HL-60/S4 treated with retinoic acid at 250 ng/mL for 4 days and 3 days (cell line): ENCODE measurements around the gene PRRC2C.

Source experiments
- in situ Hi-C: fragments of 300-500 bp; cut with MboI; formaldehyde crosslinking; loops from 2 replicates; pipeline ENCODE4 v1.7.0; 2022; ENCODE audit warnings: low sequenced_read_pairs

The PRRC2C gene

GRCh38 chr1:171627020-171627419 is 141.7 kb downstream of the PRRC2C start:
- in situ Hi-C loops, result loop anchor here (25.0 kb wide), 1 partner anchor 360 kb away; no protein-coding TSS in a partner anchor

- in situ Hi-C loops, result loop anchor here (25.0 kb wide), 1 partner anchor 359 kb away; no protein-coding TSS in a partner anchor
Measured at GRCh38 chr1:171628225-171628624, 142.9 kb downstream of the PRRC2C start.

GRCh38 chr1:171635661-171636060 is 150.3 kb downstream of the PRRC2C start:
- in situ Hi-C loops, result loop anchor here (25.0 kb wide), 1 partner anchor 352 kb away; no protein-coding TSS in a partner anchor

GRCh38 chr1:171636141-171636540 is 150.8 kb downstream of the PRRC2C start:
- in situ Hi-C loops, result loop anchor here (25.0 kb wide), 1 partner anchor 351 kb away; no protein-coding TSS in a partner anchor

DNA sequence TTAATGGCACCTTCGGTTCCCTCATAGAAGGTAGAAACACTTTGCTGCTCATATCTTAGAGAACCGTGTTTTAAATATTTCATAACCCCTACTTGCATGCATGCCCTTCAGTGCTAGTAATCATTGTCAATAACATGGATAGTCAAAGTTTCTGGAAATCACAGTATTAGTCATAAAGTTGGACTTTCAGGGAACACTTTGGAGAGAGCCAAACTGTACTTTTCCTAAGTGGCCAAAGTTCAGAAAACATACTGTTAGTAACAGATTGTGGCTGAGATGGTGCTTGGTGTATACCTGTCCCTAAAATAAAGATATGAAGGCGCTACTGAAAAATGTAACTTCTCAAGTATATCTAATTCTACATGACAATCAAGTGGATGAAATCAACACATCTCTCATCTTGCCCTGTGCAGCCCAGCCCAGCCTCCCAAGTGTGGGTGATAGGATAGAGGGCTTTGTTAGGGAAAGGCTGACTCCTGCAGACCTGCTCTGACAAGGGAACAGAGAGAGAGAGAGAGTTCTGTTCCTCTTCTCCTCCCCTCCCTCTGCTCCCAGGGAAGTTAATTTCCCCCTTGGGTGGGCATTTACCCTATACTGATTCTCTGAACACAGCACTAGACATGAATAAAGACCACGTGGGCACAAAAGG is 152.7 kb downstream of the PRRC2C start:
- in situ Hi-C loops, result loop anchor here (25.0 kb wide), 1 partner anchor 349 kb away; no protein-coding TSS in a partner anchor

DNA sequence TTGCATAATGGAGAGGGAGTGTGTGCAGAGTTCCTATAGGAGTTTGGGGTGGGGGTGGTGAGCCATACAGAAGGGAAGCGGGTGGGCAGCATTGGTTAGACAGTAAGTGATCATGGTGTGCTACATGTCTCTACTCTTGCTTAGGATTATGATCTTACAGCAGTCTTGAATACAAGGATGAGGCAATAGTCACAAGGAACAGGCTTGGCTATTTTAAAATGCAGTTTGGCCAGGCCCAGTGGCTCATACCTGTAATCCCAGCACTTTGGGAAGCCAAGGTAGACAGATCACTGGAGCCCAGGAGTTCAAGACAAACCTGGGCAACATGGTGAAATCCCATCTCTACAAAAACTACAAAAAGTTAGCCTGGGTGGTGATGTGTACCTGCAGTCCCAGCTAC is 154.9 kb downstream of the PRRC2C start:
- in situ Hi-C loops, result loop anchor here (25.0 kb wide), 1 partner anchor 347 kb away; no protein-coding TSS in a partner anchor

- in situ Hi-C loops, result loop anchor here (25.0 kb wide), 1 partner anchor 346 kb away; no protein-coding TSS in a partner anchor
Measured at GRCh38 chr1:171641076-171641864, 155.9 kb downstream of the PRRC2C start.

GRCh38 chr1:171642197-171642596 is 156.9 kb downstream of the PRRC2C start:
- in situ Hi-C loops, result loop anchor here (25.0 kb wide), 1 partner anchor 345 kb away; no protein-coding TSS in a partner anchor
